HUES48 (cell line): Measurements from ENCODE around the gene MCTP2.

Experiments
- H3K27ac ChIP-seq: one replicate; pipeline ENCODE4 v1.7.0; 2013; ENCODE audit warnings: low read depth, low read length, inconsistent platforms
- H3K27me3 ChIP-seq: 2 replicates; pipeline ENCODE4 v1.6.1; 2013; ENCODE audit warnings: mild to moderate bottlenecking, low read length; ENCODE audit not compliant: control insufficient read depth, insufficient read depth
- H3K36me3 ChIP-seq: 2 replicates; pipeline ENCODE4 v1.6.1; 2013; ENCODE audit warnings: low read length; ENCODE audit not compliant: control insufficient read depth, insufficient read depth
- H3K4me1 ChIP-seq: 2 replicates; pipeline ENCODE4 v1.6.1; 2013; ENCODE audit warnings: mild to moderate bottlenecking, low read length; ENCODE audit not compliant: control insufficient read depth, insufficient read depth
- H3K4me3 ChIP-seq: 2 replicates; pipeline ENCODE4 v1.5.1; 2013; ENCODE audit warnings: mild to moderate bottlenecking, low read depth, low read length
- H3K9ac ChIP-seq: 2 replicates; pipeline ENCODE4 v1.6.1; 2013; ENCODE audit warnings: mild to moderate bottlenecking, low read depth, low read length, moderate library complexity
- H3K9me3 ChIP-seq: 2 replicates; pipeline ENCODE4 v1.6.1; 2013; ENCODE audit warnings: low read length; ENCODE audit not compliant: control insufficient read depth, insufficient read depth

The MCTP2 gene

GRCh38 chr15:94206463-94207167 lies 24.7 kb upstream of the MCTP2 start:
- H3K27me3 ChIP-seq = no peaks in the 10 kb centered on the region
- H3K36me3 ChIP-seq = no peaks in the 10 kb centered on the region
- no peak overlapping the region for H3K27ac ChIP-seq
- H3K4me3 ChIP-seq = no peak overlapping the region
- H3K4me1 ChIP-seq = peaks cover 2% of the 10 kb centered on the region; the same call in 1 of the 2 replicates
- no peaks in the 10 kb centered on the region for H3K9me3 ChIP-seq
- no peak overlapping the region for H3K9ac ChIP-seq

- no peaks in the 10 kb centered on the region for H3K9me3 ChIP-seq
- H3K36me3 ChIP-seq = no peaks in the 10 kb centered on the region
- H3K9ac ChIP-seq = no peak overlapping the region
- no peaks in the 10 kb centered on the region for H3K27me3 ChIP-seq
- no peaks in the 10 kb centered on the region for H3K4me1 ChIP-seq
- no peak overlapping the region for H3K27ac ChIP-seq
- no peak overlapping the region for H3K4me3 ChIP-seq
These were observed 19.1 kb upstream of the MCTP2 start for GRCh38 chr15:94212291-94212690.

GRCh38 chr15:94225616-94226015 lies 5.7 kb upstream of the MCTP2 start:
- Histone ChIP-seq H3K27ac (no peak overlapping the region), H3K9ac (no peak overlapping the region), H3K36me3 (no peaks in the 10 kb centered on the region), H3K9me3 (no peaks in the 10 kb centered on the region), H3K27me3 (peaks cover 13% of the 10 kb centered on the region), H3K4me1 (peaks cover 11% of the 10 kb centered on the region; the same call in 1 of the 2 replicates), H3K4me3 (no peak overlapping the region)

- Histone ChIP-seq H3K4me1 (peaks cover 24% of the 10 kb centered on the region), H3K27ac (no peak overlapping the region), H3K36me3 (no peaks in the 10 kb centered on the region), H3K9me3 (no peaks in the 10 kb centered on the region), H3K9ac (no peak overlapping the region), H3K4me3 (no peak overlapping the region), H3K27me3 (peaks cover 35% of the 10 kb centered on the region)
These were observed 2.8 kb upstream of the MCTP2 start for GRCh38 chr15:94228611-94229010.

- Histone ChIP-seq H3K36me3 (no peaks in the 10 kb centered on the region), H3K27ac (no peak overlapping the region), H3K4me1 (peaks cover 32% of the 10 kb centered on the region), H3K27me3 (peaks cover 35% of the 10 kb centered on the region), H3K9me3 (no peaks in the 10 kb centered on the region), H3K9ac (no peak overlapping the region), H3K4me3 (peak overlapping the region; percentile 82; the same call in 1 of the 2 replicates)
These were observed 1.6 kb upstream of the MCTP2 start for GRCh38 chr15:94229591-94230369.

GRCh38 chr15:94230431-94230882 lies 904 bp upstream of the MCTP2 start:
- Histone ChIP-seq H3K36me3 (no peaks in the 10 kb centered on the region), H3K27me3 (peaks cover 35% of the 10 kb centered on the region), H3K4me3 (peak overlapping the region; percentile 82), H3K4me1 (peaks cover 32% of the 10 kb centered on the region), H3K9ac (peak overlapping the region; percentile 49; the same call in 1 of the 2 replicates), H3K9me3 (no peaks in the 10 kb centered on the region), H3K27ac (no peak overlapping the region)

GRCh38 chr15:94231723-94232468 lies 535 bp downstream of the MCTP2 start:
- H3K9me3 ChIP-seq = no peaks in the 10 kb centered on the region
- no peak overlapping the region for H3K27ac ChIP-seq
- peaks cover 32% of the 10 kb centered on the region for H3K4me1 ChIP-seq
- H3K4me3 ChIP-seq = peak overlapping the region; percentile 82
- no peaks in the 10 kb centered on the region for H3K36me3 ChIP-seq
- H3K9ac ChIP-seq = peak overlapping the region; percentile 30; the same call in 1 of the 2 replicates
- H3K27me3 ChIP-seq = peaks cover 35% of the 10 kb centered on the region

GRCh38 chr15:94233441-94233840 lies 2.1 kb downstream of the MCTP2 start:
- no peak overlapping the region for H3K9ac ChIP-seq

GRCh38 chr15:94234300-94234699 lies 2.9 kb downstream of the MCTP2 start:
- Histone ChIP-seq H3K4me3 (no peak overlapping the region), H3K9me3 (no peaks in the 10 kb centered on the region), H3K4me1 (peaks cover 32% of the 10 kb centered on the region), H3K27me3 (peaks cover 35% of the 10 kb centered on the region), H3K9ac (no peak overlapping the region), H3K36me3 (no peaks in the 10 kb centered on the region), H3K27ac (no peak overlapping the region)

More at GRCh38 chr15:94233441-94233840, 2.1 kb downstream of the MCTP2 start:
- H3K4me3 ChIP-seq = no peak overlapping the region
- peaks cover 35% of the 10 kb centered on the region for H3K27me3 ChIP-seq
- H3K4me1 ChIP-seq = peaks cover 32% of the 10 kb centered on the region
- no peak overlapping the region for H3K27ac ChIP-seq
- no peaks in the 10 kb centered on the region for H3K9me3 ChIP-seq
- no peaks in the 10 kb centered on the region for H3K36me3 ChIP-seq

- H3K27me3 ChIP-seq = peaks cover 28% of the 10 kb centered on the region
- H3K27ac ChIP-seq = no peak overlapping the region
- H3K9ac ChIP-seq = no peak overlapping the region
- no peaks in the 10 kb centered on the region for H3K9me3 ChIP-seq
- H3K4me1 ChIP-seq = peaks cover 27% of the 10 kb centered on the region
- H3K4me3 ChIP-seq = no peak overlapping the region
- H3K36me3 ChIP-seq = no peaks in the 10 kb centered on the region
These were observed 3.7 kb downstream of the MCTP2 start for GRCh38 chr15:94235041-94235440.
